Stomach (tissue), 9 donors: ENCODE results near the gene COL1A2. TPM values are rescaled to one million over a fixed set of nuclear protein-coding genes. Genes with fewer than 3 reads are reported as not detected.

Source experiments
- DNase-seq, 2 donors: peaks; one replicate each; pipeline versions ENCODE4 v3.0.0 to v3.0.0-alpha.2; 2013 to 2019
- H3K27ac ChIP-seq, 5 donors: fragments of 200-600 bp in 4 of 5; sonication (generic) in 4 of 5; one replicate each; pipeline ENCODE4 v1.5.1; 2013 to 2019; ENCODE audit warnings: mild to moderate bottlenecking in 1 of 5, moderate library complexity in 1 of 5
- H3K27me3 ChIP-seq, 3 donors: fragments of 200-600 bp; sonication (generic); one replicate each; pipeline ENCODE4 v1.5.1; 2017 to 2019; ENCODE audit warnings: mixed run types in 1 of 3
- H3K36me3 ChIP-seq, 4 donors: fragments of 200-600 bp; sonication (generic); 1 replicate in 3 of 4; 2 replicates in 1 of 4; pipeline ENCODE4 v1.5.1; 2016 to 2019
- H3K4me1 ChIP-seq, 4 donors: fragments of 200-600 bp; sonication (generic); one replicate each; pipeline ENCODE4 v1.5.1; 2016 to 2019
- H3K4me3 ChIP-seq, 4 donors: fragments of 200-600 bp; sonication (generic) in 3 of 4; one replicate each; pipeline ENCODE4 v1.5.1; 2016 to 2019; ENCODE audit warnings: mild to moderate bottlenecking in 1 of 4
- H3K9me3 ChIP-seq, 4 donors: fragments of 200-600 bp; sonication (generic); one replicate each; pipeline ENCODE4 v1.5.1; 2016 to 2019
- CTCF ChIP-seq, 7 experiments: fragments of 450-650 bp in 4 of 7; fragments of 200-600 bp in 3 of 7; sonication (generic) in 3 of 7; IDR thresholded peaks; one replicate each; pipeline ENCODE4 v1.5.1; 2016 to 2019; ENCODE audit warnings: antibody characterized with exemption in 7 of 7, control low read depth in 2 of 7, mild to moderate bottlenecking in 1 of 7
- EP300 ChIP-seq: sonication (generic); formaldehyde crosslinking; IDR thresholded peaks from one replicate; pipeline ENCODE4 v1.6.1; 2017; ENCODE audit warnings: antibody characterized with exemption
- POLR2A ChIP-seq, 4 donors: fragments of 450-650 bp; IDR thresholded peaks; one replicate each; pipeline ENCODE4 v1.6.1; 2016; ENCODE audit warnings: antibody characterized with exemption in 4 of 4, control low read depth in 2 of 4, mild to moderate bottlenecking in 1 of 4, moderate library complexity in 1 of 4
- POLR2AphosphoS5 ChIP-seq, 3 donors: sonication (generic); formaldehyde crosslinking; IDR thresholded peaks; one replicate each; pipeline ENCODE4 v1.6.1; 2016; ENCODE audit warnings: antibody characterized with exemption in 3 of 3
- WGBS, 5 donors: extraction: QIAGEN DNeasy Blood & Tissue Kit in 3 of 5; methylation state at CpG; one replicate each; pipeline versions ENCODE4 v1.1.5 to v1.1.7; 2013 to 2018; 5-methylcytosine and 5-hydroxymethylcytosine counted together
- intact Hi-C: fragments of 100-400 bp; cut with DNase I; formaldehyde crosslinking; loops from one replicate; pipeline ENCODE4 v1.15.1; 2023; ENCODE audit warnings: low total_unique reads
- polyA plus RNA-seq, 3 donors: library from polyadenylated mRNA; stranded (reverse); fragments of 200-250 nt; gene quantifications; one replicate each; pipeline ENCODE4 v1.2.3, GENCODE V29; 2013
- total RNA-seq, 5 donors: library from RNA; depleted of rRNA; stranded (reverse); fragments of >200 nt; gene quantifications; one replicate each; pipeline versions ENCODE4 v1.1.0 to v1.2.3, GENCODE V29; 2014 to 2016
- donor health status: healthy with polysubstance abuse.
- donor health status: Bipolar disorder and iron deficiency.
- donor health status: healthy.

The COL1A2 gene
- total and polyA plus RNA-seq, 8 donors, result 30.9 to 3,975 (median 82.5) TPM

- no peaks in the 10 kb centered on the region for H3K9me3 ChIP-seq
- H3K36me3 ChIP-seq, result peaks cover 19 to 91% (median 45%) of the 10 kb centered on the region in 4 donors
- TF ChIP-seq CTCF (IDR thresholded peaks at IDR 0.05) (no peak), POLR2AphosphoS5 (IDR thresholded peaks at IDR 0.05) (no peak), EP300 (no peak), POLR2A (IDR thresholded peaks at IDR 0.05) (no peak)
- intact Hi-C loops, result no loop called here
- DNase-seq, result no peak
- 81 to 93% (median 88%) methylated on average over 1 of the region's 1 CpG for WGBS, 5 donors
- no peak overlapping the region for H3K4me3 ChIP-seq
- H3K27me3 ChIP-seq, result no peaks in the 10 kb centered on the region
- H3K4me1 ChIP-seq, result peaks cover 0 to 15% (median 3%) of the 10 kb centered on the region in 4 donors
- peak overlapping the region in 3 of 5 donors; percentile 1 to 32 (median 23) for H3K27ac ChIP-seq
Measured at GRCh38 chr7:94417306-94417705, 22.6 kb downstream of the COL1A2 start.

- 83 to 90% (median 88%) methylated on average over 3 of the region's 3 CpGs for WGBS, 5 donors
- peaks cover 22 to 92% (median 47%) of the 10 kb centered on the region in 4 donors for H3K36me3 ChIP-seq
- TF ChIP-seq POLR2A (IDR thresholded peaks at IDR 0.05), result no peak
- no peak for DNase-seq
- intact Hi-C loops, result no loop called here
- no peaks in the 10 kb centered on the region for H3K27me3 ChIP-seq
- H3K4me3 ChIP-seq, result no peak overlapping the region
- peaks cover 0 to 10% (median 3%) of the 10 kb centered on the region in 4 donors for H3K4me1 ChIP-seq
- no peaks in the 10 kb centered on the region for H3K9me3 ChIP-seq
- H3K27ac ChIP-seq, result peak overlapping the region in 2 of 5 donors; percentile 1 to 32
Measured at GRCh38 chr7:94417901-94418300, 23.2 kb downstream of the COL1A2 start.

GRCh38 chr7:94418851-94419250 is 24.2 kb downstream of the COL1A2 start:
- Histone ChIP-seq H3K27me3 (no peaks in the 10 kb centered on the region), H3K27ac (peak overlapping the region in 2 of 5 donors; percentile 42 to 51), H3K4me3 (no peak overlapping the region), H3K4me1 (peaks cover 0 to 5% (median 2%) of the 10 kb centered on the region in 4 donors), H3K9me3 (no peaks in the 10 kb centered on the region), H3K36me3 (peaks cover 22 to 92% (median 49%) of the 10 kb centered on the region in 4 donors)
- intact Hi-C loops, result no loop called here
- 50 to 83% (median 77%) methylated on average over 5 of the region's 5 CpGs for WGBS, 5 donors
- TF ChIP-seq CTCF (IDR thresholded peaks at IDR 0.05), result no peak
- TF ChIP-seq POLR2A (IDR thresholded peaks at IDR 0.05), result no peak
- TF ChIP-seq POLR2AphosphoS5 (IDR thresholded peaks at IDR 0.05), result no peak
- TF ChIP-seq EP300, result no peak
- no peak for DNase-seq

- no peak for TF ChIP-seq POLR2A (IDR thresholded peaks at IDR 0.05)
- no peak for TF ChIP-seq EP300
- TF ChIP-seq CTCF (IDR thresholded peaks at IDR 0.05), result no peak
- no peak for TF ChIP-seq POLR2AphosphoS5 (IDR thresholded peaks at IDR 0.05)
- Histone ChIP-seq H3K4me1 (peaks cover 0 to 5% (median 0%) of the 10 kb centered on the region in 4 donors), H3K36me3 (peaks cover 21 to 95% (median 56%) of the 10 kb centered on the region in 4 donors), H3K27ac (peak overlapping the region in 1 of 5 donors; percentile 0), H3K27me3 (no peaks in the 10 kb centered on the region), H3K4me3 (no peak overlapping the region), H3K9me3 (no peaks in the 10 kb centered on the region)
- no peak for DNase-seq
- WGBS, 5 donors, result 70 to 81% (median 76%) methylated on average over 6 of the region's 6 CpGs
- intact Hi-C loops, result loop anchor here (10.0 kb wide), 1 partner anchor 136 kb away; no protein-coding TSS in a partner anchor
Measured at GRCh38 chr7:94420328-94420727, 25.6 kb downstream of the COL1A2 start.

GRCh38 chr7:94421681-94422080 is 27.0 kb downstream of the COL1A2 start:
- 66 to 79% (median 76%) methylated on average over 3 of the region's 3 CpGs for WGBS, 5 donors
- TF ChIP-seq POLR2A (IDR thresholded peaks at IDR 0.05) (no peak), CTCF (IDR thresholded peaks at IDR 0.05) (no peak), EP300 (no peak), POLR2AphosphoS5 (IDR thresholded peaks at IDR 0.05) (no peak)
- no peaks in the 10 kb centered on the region for H3K27me3 ChIP-seq
- no peaks in the 10 kb centered on the region for H3K4me1 ChIP-seq
- peaks cover 19 to 95% (median 66%) of the 10 kb centered on the region in 4 donors for H3K36me3 ChIP-seq
- no peak overlapping the region for H3K4me3 ChIP-seq
- intact Hi-C loops, result loop anchor here (10.0 kb wide), 1 partner anchor 137 kb away; no protein-coding TSS in a partner anchor
- no peaks in the 10 kb centered on the region for H3K9me3 ChIP-seq
- H3K27ac ChIP-seq, result peak overlapping the region in 1 of 5 donors; percentile 18
- DNase-seq, result no peak
